Testis (tissue), 3 donors: ENCODE data around the gene GCN1. TPM values are rescaled to one million over a fixed set of nuclear protein-coding genes. Genes with fewer than 3 reads are reported as not detected.
A peak's percentile ranks its signal among the peaks of the same experiment; 100 is the strongest.

ENCODE experiments used
- DNase-seq: peaks from one replicate; pipeline ENCODE4 v3.0.0-alpha.2; 2019
- H3K27ac ChIP-seq, 2 donors: fragments of 200-600 bp; sonication (generic); one replicate each; pipeline ENCODE4 v1.5.1; 2019
- H3K27me3 ChIP-seq: fragments of 200-600 bp; sonication (generic); one replicate; pipeline ENCODE4 v1.5.1; 2019
- H3K36me3 ChIP-seq: fragments of 200-600 bp; sonication (generic); one replicate; pipeline ENCODE4 v1.5.1; 2017; ENCODE audit warnings: low read depth; ENCODE audit errors: missing control alignments
- H3K4me1 ChIP-seq: fragments of 200-600 bp; sonication (generic); one replicate; pipeline ENCODE4 v1.5.1; 2019
- H3K4me3 ChIP-seq, 2 donors: fragments of 200-600 bp; sonication (generic); one replicate each; pipeline ENCODE4 v1.5.1; 2017 to 2019
- H3K9me3 ChIP-seq: fragments of 200-600 bp; sonication (generic); one replicate; pipeline ENCODE4 v1.5.1; 2017
- POLR2A ChIP-seq: fragments of 450-650 bp; IDR thresholded peaks from one replicate; pipeline ENCODE4 v1.6.1; 2017; ENCODE audit warnings: antibody characterized with exemption, mild to moderate bottlenecking, moderate library complexity
- WGBS, 2 donors: methylation state at CpG; one replicate each; pipeline ENCODE4 v1.1.5; 2018; 5-methylcytosine and 5-hydroxymethylcytosine counted together
- intact Hi-C: fragments of 100-400 bp; cut with DNase I; formaldehyde crosslinking; loops from one replicate; pipeline ENCODE4 v1.15.1; 2023; ENCODE audit warnings: low total_unique reads
- polyA plus RNA-seq: library from polyadenylated mRNA; stranded (reverse); fragments of 350-450 nt; fragmentation: Illumina TruSeq; extraction: RNeasy Lipid Tissue Mini Kit (QIAGEN cat#74804); gene quantifications from one replicate; pipeline ENCODE4 v1.2.3, GENCODE V29; 2014; ENCODE audit warnings: low read depth, low replicate concordance; ENCODE audit not compliant: insufficient read depth
- total RNA-seq, 2 donors: library from RNA; depleted of rRNA; stranded (reverse); fragments of >200 nt; gene quantifications; one replicate each; pipeline ENCODE4 v1.2.3, GENCODE V29; 2016
- TF ChIP-seq, protein P1 (sequence below), 3 experiments: fragments of 450-650 bp in 2 of 3; fragments of 200-600 bp in 1 of 3; sonication (generic) in 1 of 3; IDR thresholded peaks; one replicate each; pipeline ENCODE4 v1.5.1; 2016 to 2019; ENCODE audit warnings: antibody characterized with exemption in 3 of 3, mild to moderate bottlenecking in 2 of 3, moderate library complexity in 1 of 3

Gene GCN1
- total and polyA plus RNA-seq, 3 donors from 2014 or later: 66.3 to 164 (median 104) TPM

- intact Hi-C loops: no loop called here
- no peak for DNase-seq
- H3K27me3 ChIP-seq: no peaks in the 10 kb centered on the region
- H3K36me3 ChIP-seq: no peaks in the 10 kb centered on the region
- H3K4me1 ChIP-seq: peaks cover 64% of the 10 kb centered on the region
- no peaks in the 10 kb centered on the region for H3K9me3 ChIP-seq
- no peak overlapping the region for H3K4me3 ChIP-seq
- H3K27ac ChIP-seq: peak overlapping the region in 1 of 2 donors; percentile 81
- WGBS, 2 donors: 75 to 79% methylated on average over 2 to 5 of the region's 5 CpGs
- TF ChIP-seq, protein P1, sequence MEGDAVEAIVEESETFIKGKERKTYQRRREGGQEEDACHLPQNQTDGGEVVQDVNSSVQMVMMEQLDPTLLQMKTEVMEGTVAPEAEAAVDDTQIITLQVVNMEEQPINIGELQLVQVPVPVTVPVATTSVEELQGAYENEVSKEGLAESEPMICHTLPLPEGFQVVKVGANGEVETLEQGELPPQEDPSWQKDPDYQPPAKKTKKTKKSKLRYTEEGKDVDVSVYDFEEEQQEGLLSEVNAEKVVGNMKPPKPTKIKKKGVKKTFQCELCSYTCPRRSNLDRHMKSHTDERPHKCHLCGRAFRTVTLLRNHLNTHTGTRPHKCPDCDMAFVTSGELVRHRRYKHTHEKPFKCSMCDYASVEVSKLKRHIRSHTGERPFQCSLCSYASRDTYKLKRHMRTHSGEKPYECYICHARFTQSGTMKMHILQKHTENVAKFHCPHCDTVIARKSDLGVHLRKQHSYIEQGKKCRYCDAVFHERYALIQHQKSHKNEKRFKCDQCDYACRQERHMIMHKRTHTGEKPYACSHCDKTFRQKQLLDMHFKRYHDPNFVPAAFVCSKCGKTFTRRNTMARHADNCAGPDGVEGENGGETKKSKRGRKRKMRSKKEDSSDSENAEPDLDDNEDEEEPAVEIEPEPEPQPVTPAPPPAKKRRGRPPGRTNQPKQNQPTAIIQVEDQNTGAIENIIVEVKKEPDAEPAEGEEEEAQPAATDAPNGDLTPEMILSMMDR (IDR thresholded peaks at IDR 0.05): no peak
- TF ChIP-seq POLR2A: no peak
Measured at GRCh38 chr12:120240495-120240833, 45.9 kb upstream of the GCN1 start.

DNA sequence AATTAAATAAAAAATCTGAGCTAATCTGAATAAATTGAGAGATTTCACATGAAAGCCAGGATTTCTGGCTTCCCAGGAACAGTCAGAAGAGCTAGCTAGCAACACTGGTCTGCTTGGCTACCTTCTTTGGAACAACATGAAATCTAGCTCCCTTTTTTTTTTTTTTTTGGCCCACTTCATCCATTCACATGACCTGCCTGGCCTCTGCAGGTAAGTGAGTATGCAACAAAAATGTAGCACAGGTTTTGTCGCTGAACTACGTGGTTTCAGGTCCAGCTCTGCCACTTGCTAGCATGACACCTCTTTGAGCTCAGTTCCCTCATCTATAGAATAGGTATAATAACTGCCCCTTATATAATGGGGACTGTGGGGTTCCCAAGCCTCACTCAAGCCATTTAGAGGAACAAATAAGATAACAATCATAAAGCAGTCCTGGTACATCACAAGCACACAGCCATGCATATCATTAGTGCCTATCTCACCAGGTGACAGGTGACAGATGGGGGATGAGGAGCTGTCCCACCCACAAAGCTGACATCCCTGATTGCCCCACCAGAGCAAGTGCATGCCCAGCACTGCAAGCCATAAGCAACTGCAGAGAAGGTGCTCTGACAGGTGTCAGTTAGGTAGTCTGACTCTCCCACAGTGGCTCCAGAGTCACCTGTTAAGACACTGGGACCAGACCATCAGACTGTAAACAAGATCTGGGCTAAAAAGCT lies 45.4 kb upstream of the GCN1 start:
- no peak for DNase-seq
- H3K27me3 ChIP-seq: no peaks in the 10 kb centered on the region
- H3K27ac ChIP-seq: peak overlapping the region in 1 of 2 donors; percentile 81
- no peak overlapping the region for H3K4me3 ChIP-seq
- intact Hi-C loops: no loop called here
- no peaks in the 10 kb centered on the region for H3K9me3 ChIP-seq
- WGBS, 2 donors: 87 to 91% methylated on average over 2 of the region's 2 CpGs
- no peaks in the 10 kb centered on the region for H3K36me3 ChIP-seq
- peaks cover 67% of the 10 kb centered on the region for H3K4me1 ChIP-seq
- no peak for TF ChIP-seq POLR2A
- TF ChIP-seq, protein P1 (IDR thresholded peaks at IDR 0.05): no peak

DNA sequence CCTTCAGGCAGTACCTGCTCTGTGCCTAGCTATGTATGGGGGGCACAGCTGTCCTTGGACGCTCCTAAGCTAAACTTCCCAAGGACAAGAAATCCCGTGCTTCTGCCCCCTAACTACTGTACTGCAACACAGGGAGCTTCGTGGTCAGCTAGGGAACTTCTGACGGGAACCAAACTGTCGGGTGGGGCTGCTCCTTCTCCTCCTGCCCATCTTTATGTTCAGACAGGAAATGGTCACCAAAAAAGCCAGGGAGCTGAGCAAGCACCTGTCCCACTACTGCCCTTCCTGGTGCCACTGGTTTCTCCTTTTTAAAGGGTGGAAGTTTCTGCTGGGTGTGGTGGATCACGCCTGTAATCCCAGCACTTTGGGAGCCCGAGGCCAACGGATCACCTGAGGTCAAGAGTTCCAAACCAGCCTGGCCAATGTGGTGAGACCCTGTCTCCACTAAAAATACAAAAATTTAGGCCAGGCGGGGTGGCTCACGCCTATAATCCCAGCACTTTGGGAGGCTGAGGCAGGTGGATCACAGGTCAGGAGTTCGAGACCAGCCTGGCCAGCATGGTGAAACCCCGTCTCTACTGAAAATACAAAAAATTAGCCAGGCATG lies 44.4 kb upstream of the GCN1 start:
- intact Hi-C loops: no loop called here
- Histone ChIP-seq H3K36me3 (no peaks in the 10 kb centered on the region), H3K4me3 (no peak overlapping the region), H3K27me3 (no peaks in the 10 kb centered on the region), H3K9me3 (no peaks in the 10 kb centered on the region), H3K4me1 (peaks cover 75% of the 10 kb centered on the region), H3K27ac (peak overlapping the region in 1 of 2 donors; percentile 57)
- no peak for DNase-seq
- WGBS, 2 donors: 81 to 89% methylated on average over 11 to 12 of the region's 12 CpGs
- no peak for TF ChIP-seq POLR2A
- TF ChIP-seq, protein P1 (IDR thresholded peaks at IDR 0.05): no peak

- Histone ChIP-seq H3K27me3 (no peaks in the 10 kb centered on the region), H3K4me3 (no peak overlapping the region), H3K27ac (peak overlapping the region in 1 of 2 donors; percentile 57), H3K4me1 (peaks cover 81% of the 10 kb centered on the region), H3K36me3 (no peaks in the 10 kb centered on the region), H3K9me3 (no peaks in the 10 kb centered on the region)
- WGBS, 2 donors: 74% methylated on average over 9 of the region's 9 CpGs
- TF ChIP-seq POLR2A: no peak
- TF ChIP-seq, protein P1 (IDR thresholded peaks at IDR 0.05): no peak
- intact Hi-C loops: no loop called here
- DNase-seq: no peak
Measured at GRCh38 chr12:120238217-120238616, 43.7 kb upstream of the GCN1 start.
